Measurements from ENCODE around the gene REN. TPM values are rescaled to one million over a fixed set of nuclear protein-coding genes. Genes with fewer than 3 reads are reported as not detected.

The REN gene
- total and polyA plus RNA-seq, 7 experiments from 2014 or later = not detected

DNA sequence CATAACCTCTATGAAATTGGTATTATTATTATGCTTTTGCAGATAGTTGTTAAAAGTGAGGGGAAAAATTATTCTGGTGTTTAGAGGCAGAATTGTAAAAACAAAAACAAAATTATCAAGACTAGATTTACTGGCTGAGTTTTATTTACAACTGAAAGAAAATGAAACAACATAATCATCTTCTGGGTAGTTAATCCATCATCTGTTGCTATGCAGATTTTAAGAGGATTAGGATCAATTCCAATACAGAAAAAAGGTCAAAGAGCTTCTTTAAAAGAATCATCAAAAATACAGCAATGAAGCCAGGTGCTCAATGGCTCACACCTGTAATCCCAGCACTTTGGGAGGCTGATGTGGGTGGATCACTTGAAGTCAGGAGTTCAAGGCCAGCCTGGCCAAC, 39.3 kb upstream of the REN start:
- no peak overlapping the region for H3K27ac ChIP-seq (ENCODE audit: low read depth, low read length)
- ATAC-seq (no peak), DNase-seq (no peak)
- no peaks in the 10 kb centered on the region for H3K9me3 Mint-ChIP-seq
- H3K27me3 ChIP-seq (ENCODE audit: control insufficient read depth in 2 of 2, insufficient read depth in 2 of 2, low read length in 2 of 2) = no peaks in the 10 kb centered on the region
- H3K27me3 Mint-ChIP-seq = peaks cover 25 to 41% (median 33%) of the 10 kb centered on the region in 5 donors
- H3K36me3 ChIP-seq (ENCODE audit: control insufficient read depth in 2 of 3, insufficient read depth in 3 of 3, low read length in 3 of 3) = no peaks in the 10 kb centered on the region
- H3K9me3 ChIP-seq (ENCODE audit: control insufficient read depth in 2 of 3, low read length in 3 of 3) = no peaks in the 10 kb centered on the region
- H3K36me3 Mint-ChIP-seq = no peaks in the 10 kb centered on the region
- ChIA-PET POLR2A (no interaction called here), CTCF (interaction anchor here (1.3 kb wide), 1 partner anchor 38 kb away, joined by 5 read pairs; no protein-coding TSS in a partner anchor)
- peaks cover 0 to 4% of the 10 kb centered on the region in 2 donors for H3K4me1 ChIP-seq (ENCODE audit: control insufficient read depth in 2 of 2, insufficient read depth in 2 of 2, low read length in 2 of 2)
- H3K4me3 Mint-ChIP-seq = no peak overlapping the region
- intact Hi-C loops (cut with micrococcal nuclease) = no loop called here
- peaks cover 3 to 19% (median 15%) of the 10 kb centered on the region in 7 donors for H3K4me1 Mint-ChIP-seq
- H3K4me3 ChIP-seq (ENCODE audit: low read length) = no peak overlapping the region
- no peak overlapping the region for H3K27ac Mint-ChIP-seq

GRCh38 chr1:204204944-204205343, 38.8 kb upstream of the REN start:
- Histone ChIP-seq H3K9me3 (ENCODE audit: control insufficient read depth in 2 of 3, low read length in 3 of 3) (no peaks in the 10 kb centered on the region), H3K27ac (ENCODE audit: low read depth, low read length) (no peak overlapping the region), H3K27me3 (ENCODE audit: control insufficient read depth in 2 of 2, insufficient read depth in 2 of 2, low read length in 2 of 2) (no peaks in the 10 kb centered on the region), H3K4me1 (ENCODE audit: control insufficient read depth in 2 of 2, insufficient read depth in 2 of 2, low read length in 2 of 2) (peaks cover 0 to 4% of the 10 kb centered on the region in 2 donors), H3K4me3 (ENCODE audit: low read length) (no peak overlapping the region), H3K36me3 (ENCODE audit: control insufficient read depth in 2 of 3, insufficient read depth in 3 of 3, low read length in 3 of 3) (no peaks in the 10 kb centered on the region)
- Mint-ChIP-seq H3K4me1 (peaks cover 3 to 19% (median 15%) of the 10 kb centered on the region in 7 donors), H3K27me3 (peaks cover 25 to 41% (median 33%) of the 10 kb centered on the region in 5 donors), H3K36me3 (no peaks in the 10 kb centered on the region), H3K4me3 (no peak overlapping the region), H3K27ac (no peak overlapping the region), H3K9me3 (no peaks in the 10 kb centered on the region)
- peak in 7 of 9 donors; percentile 20 to 52 (median 40) for DNase-seq
- intact Hi-C loops (cut with micrococcal nuclease) = no loop called here
- no peak for ATAC-seq
- CTCF ChIA-PET = interaction anchor here (1.3 kb wide), 1 partner anchor 37 kb away, joined by 5 read pairs; no protein-coding TSS in a partner anchor
- POLR2A ChIA-PET = no interaction called here

- H3K4me3 Mint-ChIP-seq = no peak overlapping the region
- ChIA-PET POLR2A (no interaction called here), CTCF (no interaction called here)
- intact Hi-C loops (cut with micrococcal nuclease) = no loop called here
- H3K4me1 ChIP-seq (ENCODE audit: control insufficient read depth in 2 of 2, insufficient read depth in 2 of 2, low read length in 2 of 2) = peaks cover 0 to 4% of the 10 kb centered on the region in 2 donors
- no peaks in the 10 kb centered on the region for H3K9me3 ChIP-seq (ENCODE audit: control insufficient read depth in 2 of 3, low read length in 3 of 3)
- H3K27me3 ChIP-seq (ENCODE audit: control insufficient read depth in 2 of 2, insufficient read depth in 2 of 2, low read length in 2 of 2) = no peaks in the 10 kb centered on the region
- H3K27ac Mint-ChIP-seq = no peak overlapping the region
- H3K36me3 ChIP-seq (ENCODE audit: control insufficient read depth in 2 of 3, insufficient read depth in 3 of 3, low read length in 3 of 3) = no peaks in the 10 kb centered on the region
- no peak overlapping the region for H3K4me3 ChIP-seq (ENCODE audit: low read length)
- DNase-seq (no peak), ATAC-seq (no peak)
- peaks cover 25 to 41% (median 33%) of the 10 kb centered on the region in 5 donors for H3K27me3 Mint-ChIP-seq
- H3K4me1 Mint-ChIP-seq = peaks cover 3 to 19% (median 15%) of the 10 kb centered on the region in 7 donors
- no peaks in the 10 kb centered on the region for H3K36me3 Mint-ChIP-seq
- no peak overlapping the region for H3K27ac ChIP-seq (ENCODE audit: low read depth, low read length)
- no peaks in the 10 kb centered on the region for H3K9me3 Mint-ChIP-seq
These were observed 37.1 kb upstream of the REN start for GRCh38 chr1:204203206-204203767.

GRCh38 chr1:204202481-204202880, 36.3 kb upstream of the REN start:
- H3K9me3 Mint-ChIP-seq = no peaks in the 10 kb centered on the region
- intact Hi-C loops (cut with micrococcal nuclease) = no loop called here
- no peak overlapping the region for H3K4me3 Mint-ChIP-seq
- Histone ChIP-seq H3K4me3 (ENCODE audit: low read length) (no peak overlapping the region), H3K9me3 (ENCODE audit: control insufficient read depth in 2 of 3, low read length in 3 of 3) (no peaks in the 10 kb centered on the region), H3K4me1 (ENCODE audit: control insufficient read depth in 2 of 2, insufficient read depth in 2 of 2, low read length in 2 of 2) (peaks cover 0 to 4% of the 10 kb centered on the region in 2 donors), H3K36me3 (ENCODE audit: control insufficient read depth in 2 of 3, insufficient read depth in 3 of 3, low read length in 3 of 3) (no peaks in the 10 kb centered on the region), H3K27ac (ENCODE audit: low read depth, low read length) (no peak overlapping the region), H3K27me3 (ENCODE audit: control insufficient read depth in 2 of 2, insufficient read depth in 2 of 2, low read length in 2 of 2) (no peaks in the 10 kb centered on the region)
- H3K27ac Mint-ChIP-seq = no peak overlapping the region
- DNase-seq (no peak), ATAC-seq (no peak)
- peaks cover 22 to 41% (median 32%) of the 10 kb centered on the region in 5 donors for H3K27me3 Mint-ChIP-seq
- CTCF ChIA-PET = no interaction called here
- POLR2A ChIA-PET = no interaction called here
- no peaks in the 10 kb centered on the region for H3K36me3 Mint-ChIP-seq
- peaks cover 3 to 19% (median 15%) of the 10 kb centered on the region in 7 donors for H3K4me1 Mint-ChIP-seq

DNA sequence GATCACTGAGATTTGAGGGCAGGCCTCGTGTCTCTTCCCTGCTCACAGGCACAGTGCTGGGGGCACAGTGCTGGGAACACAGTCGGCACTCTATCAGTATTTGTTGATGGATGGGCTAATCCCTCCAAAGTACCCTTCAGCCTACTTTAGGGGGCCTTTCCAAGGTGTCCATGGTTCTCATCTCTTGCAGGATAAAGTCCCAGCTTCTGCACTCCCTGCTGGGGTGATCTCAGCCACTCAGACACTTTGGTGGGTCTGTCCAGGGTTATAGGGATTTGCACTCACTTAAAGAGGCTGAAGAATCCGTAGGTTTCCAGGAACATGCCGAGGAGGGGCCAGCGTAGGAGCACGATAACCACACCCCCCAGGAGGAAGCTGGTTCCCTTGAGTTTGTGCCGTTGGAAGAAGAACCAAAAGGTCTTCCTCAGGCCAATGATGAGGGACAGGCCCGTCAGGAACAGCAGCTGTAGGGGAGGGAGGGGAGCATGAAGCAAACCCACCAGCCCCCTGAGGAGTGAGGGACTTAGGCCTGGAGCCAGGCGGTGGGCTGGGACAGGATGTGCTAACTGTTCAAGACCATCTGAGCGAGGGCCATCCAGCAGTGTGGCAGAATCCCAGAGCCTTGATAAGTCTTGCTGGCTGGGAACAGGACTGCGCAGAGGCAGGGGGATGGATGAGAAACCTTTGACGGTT, 35.4 kb upstream of the REN start:
- H3K9me3 ChIP-seq (ENCODE audit: control insufficient read depth in 2 of 3, low read length in 3 of 3) = no peaks in the 10 kb centered on the region
- H3K4me1 ChIP-seq (ENCODE audit: control insufficient read depth in 2 of 2, insufficient read depth in 2 of 2, low read length in 2 of 2) = peaks cover 0 to 4% of the 10 kb centered on the region in 2 donors
- Mint-ChIP-seq H3K36me3 (no peaks in the 10 kb centered on the region), H3K27ac (no peak overlapping the region), H3K9me3 (no peaks in the 10 kb centered on the region), H3K27me3 (peaks cover 18 to 39% (median 26%) of the 10 kb centered on the region in 5 donors), H3K4me3 (no peak overlapping the region), H3K4me1 (peaks cover 0 to 14% (median 11%) of the 10 kb centered on the region in 7 donors)
- H3K27ac ChIP-seq (ENCODE audit: low read depth, low read length) = no peak overlapping the region
- intact Hi-C loops (cut with micrococcal nuclease) = no loop called here
- POLR2A ChIA-PET = no interaction called here
- no peaks in the 10 kb centered on the region for H3K36me3 ChIP-seq (ENCODE audit: control insufficient read depth in 2 of 3, insufficient read depth in 3 of 3, low read length in 3 of 3)
- no peak for DNase-seq
- CTCF ChIA-PET = interaction anchor here (1.1 to 1.4 kb wide), 2 partner anchors 12 to 39 kb away, joined by 3 read pairs; no protein-coding TSS in a partner anchor
- ATAC-seq = no peak
- no peaks in the 10 kb centered on the region for H3K27me3 ChIP-seq (ENCODE audit: control insufficient read depth in 2 of 2, insufficient read depth in 2 of 2, low read length in 2 of 2)
- H3K4me3 ChIP-seq (ENCODE audit: low read length) = no peak overlapping the region

DNA sequence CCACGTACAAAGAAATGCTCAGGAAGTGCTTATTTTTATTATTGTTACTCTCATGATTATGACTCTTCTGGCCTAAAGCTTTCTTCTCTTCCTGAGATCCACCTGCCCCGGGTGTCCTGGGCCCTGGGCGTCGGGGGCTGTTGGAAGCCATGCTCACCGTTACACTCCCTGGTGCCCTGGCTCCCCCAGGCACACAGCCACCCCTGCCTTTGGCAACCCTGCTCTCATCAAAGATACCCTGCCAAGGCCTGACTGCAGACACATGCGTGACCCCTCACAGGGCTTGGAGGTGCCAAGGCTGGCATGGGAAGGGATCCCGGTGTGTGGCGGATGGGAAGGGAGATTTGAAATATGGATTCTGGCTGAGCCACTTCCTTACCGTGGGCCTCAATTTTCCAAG, 33.4 kb upstream of the REN start:
- Mint-ChIP-seq H3K9me3 (peaks cover 0 to 6% (median 0%) of the 10 kb centered on the region in 11 donors), H3K27me3 (peaks cover 6 to 24% (median 8%) of the 10 kb centered on the region in 5 donors), H3K36me3 (no peaks in the 10 kb centered on the region), H3K4me3 (no peak overlapping the region), H3K27ac (no peak overlapping the region), H3K4me1 (peaks cover 0 to 11% (median 6%) of the 10 kb centered on the region in 7 donors)
- no peaks in the 10 kb centered on the region for H3K9me3 ChIP-seq (ENCODE audit: control insufficient read depth in 2 of 3, low read length in 3 of 3)
- no peak overlapping the region for H3K4me3 ChIP-seq (ENCODE audit: low read length)
- H3K36me3 ChIP-seq (ENCODE audit: control insufficient read depth in 2 of 3, insufficient read depth in 3 of 3, low read length in 3 of 3) = no peaks in the 10 kb centered on the region
- ATAC-seq (no peak), DNase-seq (no peak)
- intact Hi-C loops (cut with micrococcal nuclease) = no loop called here
- ChIA-PET POLR2A (no interaction called here), CTCF (no interaction called here)
- no peaks in the 10 kb centered on the region for H3K4me1 ChIP-seq (ENCODE audit: control insufficient read depth in 2 of 2, insufficient read depth in 2 of 2, low read length in 2 of 2)
- no peaks in the 10 kb centered on the region for H3K27me3 ChIP-seq (ENCODE audit: control insufficient read depth in 2 of 2, insufficient read depth in 2 of 2, low read length in 2 of 2)
- H3K27ac ChIP-seq (ENCODE audit: low read depth, low read length) = no peak overlapping the region
